Stimulated activated naive B cell treated with anti-CD40 and anti-IgM and Interleukin-4, amounts not matched to agents 10 μg/mL and 1 μg/mL and 100 μg/mL, for 72 hours (primary cell): ENCODE measurements around the gene USP20.

ENCODE experiments used
- ATAC-seq, 2 donors: fragments of 150-1000 bp; cut with Tn5 transposase; replicated peaks; 2 replicates each; pipeline ENCODE4 v1.10.0; 2021; ENCODE audit warnings: moderate library complexity in 1 of 2
- DNase-seq: peaks from one replicate; pipeline ENCODE4 v3.0.0; 2021
- H3K27ac Mint-ChIP-seq: one replicate; pipeline ENCODE4 v1.8.0; 2022; ENCODE audit warnings: mild to moderate bottlenecking, mixed read lengths
- H3K27me3 Mint-ChIP-seq, 2 donors: one replicate each; pipeline ENCODE4 v1.8.0; 2022; ENCODE audit warnings: mixed read lengths in 2 of 2
- H3K36me3 Mint-ChIP-seq, 2 donors: one replicate each; pipeline ENCODE4 v1.8.0; 2022; ENCODE audit warnings: mixed read lengths in 2 of 2, mild to moderate bottlenecking in 1 of 2
- H3K4me1 Mint-ChIP-seq, 2 donors: one replicate each; pipeline ENCODE4 v1.8.0; 2022; ENCODE audit warnings: mixed read lengths in 2 of 2, mild to moderate bottlenecking in 1 of 2
- H3K4me3 Mint-ChIP-seq, 2 donors: one replicate each; pipeline ENCODE4 v1.8.0; 2022; ENCODE audit warnings: mild to moderate bottlenecking in 2 of 2, mixed read lengths in 2 of 2, moderate library complexity in 1 of 2
- H3K9me3 Mint-ChIP-seq, 2 donors: one replicate each; pipeline ENCODE4 v1.8.0; 2022; ENCODE audit warnings: mixed read lengths in 2 of 2, mild to moderate bottlenecking in 1 of 2

Gene USP20

GRCh38 chr9:129868023-129868871 lies 33.0 kb downstream of the USP20 start:
- no peak for DNase-seq
- no peak overlapping the region for H3K27ac Mint-ChIP-seq
- ATAC-seq, result no peak
- peaks cover 38 to 58% of the 10 kb centered on the region in 2 donors for H3K36me3 Mint-ChIP-seq
- peaks cover 12% of the 10 kb centered on the region in 2 donors for H3K4me1 Mint-ChIP-seq
- peak overlapping the region in 1 of 2 donors; percentile 29 for H3K4me3 Mint-ChIP-seq
- no peaks in the 10 kb centered on the region for H3K9me3 Mint-ChIP-seq
- no peaks in the 10 kb centered on the region for H3K27me3 Mint-ChIP-seq

GRCh38 chr9:129868872-129869486 lies 33.7 kb downstream of the USP20 start:
- Mint-ChIP-seq H3K9me3 (no peaks in the 10 kb centered on the region), H3K27me3 (no peaks in the 10 kb centered on the region), H3K4me3 (no peak overlapping the region), H3K36me3 (peaks cover 38 to 58% of the 10 kb centered on the region in 2 donors), H3K27ac (no peak overlapping the region), H3K4me1 (peaks cover 12% of the 10 kb centered on the region in 2 donors)
- peak; percentile 56 to 80 for ATAC-seq
- DNase-seq, result no peak

GRCh38 chr9:129869585-129870501 lies 34.6 kb downstream of the USP20 start:
- H3K27ac Mint-ChIP-seq, result peak overlapping the region; percentile 4
- no peaks in the 10 kb centered on the region for H3K9me3 Mint-ChIP-seq
- no peaks in the 10 kb centered on the region for H3K27me3 Mint-ChIP-seq
- no peak for DNase-seq
- H3K4me1 Mint-ChIP-seq, result peaks cover 12% of the 10 kb centered on the region in 2 donors
- no peak for ATAC-seq
- peaks cover 40 to 62% of the 10 kb centered on the region in 2 donors for H3K36me3 Mint-ChIP-seq
- no peak overlapping the region for H3K4me3 Mint-ChIP-seq

- ATAC-seq, result no peak
- H3K9me3 Mint-ChIP-seq, result no peaks in the 10 kb centered on the region
- H3K4me1 Mint-ChIP-seq, result peaks cover 5 to 12% of the 10 kb centered on the region in 2 donors
- DNase-seq, result no peak
- no peak overlapping the region for H3K27ac Mint-ChIP-seq
- H3K27me3 Mint-ChIP-seq, result no peaks in the 10 kb centered on the region
- H3K36me3 Mint-ChIP-seq, result peaks cover 38 to 64% of the 10 kb centered on the region in 2 donors
- H3K4me3 Mint-ChIP-seq, result no peak overlapping the region
Observed at GRCh38 chr9:129871046-129871445, 35.8 kb downstream of the USP20 start.

- Mint-ChIP-seq H3K4me3 (no peak overlapping the region), H3K27me3 (no peaks in the 10 kb centered on the region), H3K9me3 (no peaks in the 10 kb centered on the region), H3K27ac (peak overlapping the region; percentile 94), H3K36me3 (peaks cover 35 to 52% of the 10 kb centered on the region in 2 donors), H3K4me1 (peaks cover 8 to 12% of the 10 kb centered on the region in 2 donors)
- no peak for DNase-seq
- no peak for ATAC-seq
Observed at GRCh38 chr9:129873563-129874190, 38.4 kb downstream of the USP20 start.

GRCh38 chr9:129874261-129875101 lies 39.2 kb downstream of the USP20 start:
- Mint-ChIP-seq H3K4me3 (no peak overlapping the region), H3K36me3 (peaks cover 38 to 53% of the 10 kb centered on the region in 2 donors), H3K4me1 (peaks cover 8% of the 10 kb centered on the region in 2 donors), H3K27ac (peak overlapping the region; percentile 25), H3K9me3 (no peaks in the 10 kb centered on the region), H3K27me3 (no peaks in the 10 kb centered on the region)
- ATAC-seq (no peak), DNase-seq (no peak)

- no peaks in the 10 kb centered on the region for H3K27me3 Mint-ChIP-seq
- peaks cover 8% of the 10 kb centered on the region in 2 donors for H3K4me1 Mint-ChIP-seq
- ATAC-seq (no peak), DNase-seq (no peak)
- H3K4me3 Mint-ChIP-seq, result no peak overlapping the region
- peaks cover 38 to 55% of the 10 kb centered on the region in 2 donors for H3K36me3 Mint-ChIP-seq
- H3K9me3 Mint-ChIP-seq, result no peaks in the 10 kb centered on the region
- H3K27ac Mint-ChIP-seq, result peak overlapping the region; percentile 25
Observed at GRCh38 chr9:129875181-129875611, 39.9 kb downstream of the USP20 start.

- H3K4me1 Mint-ChIP-seq, result peaks cover 8% of the 10 kb centered on the region in 2 donors
- no peak overlapping the region for H3K4me3 Mint-ChIP-seq
- H3K36me3 Mint-ChIP-seq, result peaks cover 40 to 59% of the 10 kb centered on the region in 2 donors
- no peak overlapping the region for H3K27ac Mint-ChIP-seq
- no peak for ATAC-seq
- no peaks in the 10 kb centered on the region for H3K27me3 Mint-ChIP-seq
- DNase-seq, result no peak
- H3K9me3 Mint-ChIP-seq, result no peaks in the 10 kb centered on the region
Observed at GRCh38 chr9:129875687-129876395, 40.6 kb downstream of the USP20 start.

GRCh38 chr9:129876815-129877214 lies 41.6 kb downstream of the USP20 start:
- DNase-seq (no peak), ATAC-seq (peak; percentile 63 to 70)
- no peaks in the 10 kb centered on the region for H3K27me3 Mint-ChIP-seq
- peak overlapping the region; percentile 56 for H3K27ac Mint-ChIP-seq
- H3K4me1 Mint-ChIP-seq, result peaks cover 6 to 8% of the 10 kb centered on the region in 2 donors
- no peaks in the 10 kb centered on the region for H3K9me3 Mint-ChIP-seq
- peaks cover 40 to 54% of the 10 kb centered on the region in 2 donors for H3K36me3 Mint-ChIP-seq
- no peak overlapping the region for H3K4me3 Mint-ChIP-seq

GRCh38 chr9:129878291-129878690 lies 43.0 kb downstream of the USP20 start:
- ATAC-seq (no peak), DNase-seq (no peak)
- Mint-ChIP-seq H3K9me3 (no peaks in the 10 kb centered on the region), H3K27me3 (no peaks in the 10 kb centered on the region), H3K27ac (no peak overlapping the region), H3K36me3 (peaks cover 37 to 57% of the 10 kb centered on the region in 2 donors), H3K4me1 (peaks cover 6 to 8% of the 10 kb centered on the region in 2 donors), H3K4me3 (peak overlapping the region in 1 of 2 donors; percentile 30)

GRCh38 chr9:129879103-129879699 lies 43.9 kb downstream of the USP20 start:
- Mint-ChIP-seq H3K9me3 (no peaks in the 10 kb centered on the region), H3K36me3 (peaks cover 30 to 48% of the 10 kb centered on the region in 2 donors), H3K4me1 (peaks cover 9 to 14% of the 10 kb centered on the region in 2 donors), H3K27ac (peak overlapping the region; percentile 85), H3K27me3 (no peaks in the 10 kb centered on the region), H3K4me3 (no peak overlapping the region)
- DNase-seq (no peak), ATAC-seq (no peak)

GRCh38 chr9:129879991-129880653 lies 44.9 kb downstream of the USP20 start:
- Mint-ChIP-seq H3K27ac (peak overlapping the region; percentile 51), H3K4me1 (peaks cover 18 to 23% of the 10 kb centered on the region in 2 donors), H3K9me3 (no peaks in the 10 kb centered on the region), H3K4me3 (no peak overlapping the region), H3K27me3 (no peaks in the 10 kb centered on the region), H3K36me3 (peaks cover 30 to 47% of the 10 kb centered on the region in 2 donors)
- no peak for DNase-seq
- ATAC-seq, result no peak
